K562 (cell line): ENCODE measurements around the gene USP49. TPM values are rescaled to one million over a fixed set of nuclear protein-coding genes. Genes with fewer than 3 reads are reported as not detected.

Experiments
- AFF4 ChIP-seq: sonication (generic); formaldehyde crosslinking; IDR thresholded peaks from 2 replicates; pipeline ENCODE4 v1.8.0; 2023; ENCODE audit warnings: mild to moderate bottlenecking, missing genetic modification reagents
- DMBX1 ChIP-seq: fragments of 250-450 bp; sonication (Bioruptor Pico); IDR thresholded peaks from 2 replicates; pipeline ENCODE4 v1.8.0; 2022; ENCODE audit warnings: inconsistent platforms, mild to moderate bottlenecking, moderate library complexity, borderline replicate concordance
- EGR1 ChIP-seq: fragments of 450-650 bp; conservative IDR thresholded peaks from 2 replicates; pipeline ENCODE4 v1.6.1; 2017; ENCODE audit warnings: mild to moderate bottlenecking
- FOXM1 ChIP-seq, 2 experiments: fragments of 450-650 bp in 1 of 2; sonication (generic) in 1 of 2; formaldehyde crosslinking in 1 of 2; IDR thresholded peaks; 2 replicates each; pipeline versions ENCODE4 v1.6.1 to v1.9.0; 2017 to 2022; ENCODE audit warnings: low read depth in 2 of 2, mild to moderate bottlenecking in 2 of 2, missing genetic modification reagents in 1 of 2, moderate library complexity in 1 of 2
- NR1H2 ChIP-seq: sonication (generic); formaldehyde crosslinking; IDR thresholded peaks from 2 replicates; pipeline ENCODE4 v1.4.0; 2020; ENCODE audit warnings: mild to moderate bottlenecking, missing genetic modification reagents
- STAT5A ChIP-seq: IDR thresholded peaks from 2 replicates; pipeline ENCODE4 v1.6.1; 2012; ENCODE audit warnings: low read length, inconsistent platforms, borderline replicate concordance
- STAT5B ChIP-seq: fragments of 250-450 bp; sonication (Bioruptor Pico); IDR thresholded peaks from 2 replicates; pipeline ENCODE4 v1.8.0; 2021; ENCODE audit warnings: mild to moderate bottlenecking, inconsistent platforms
- TFE3 ChIP-seq: fragments of 450-650 bp; formaldehyde crosslinking; IDR thresholded peaks from 2 replicates; pipeline ENCODE4 v1.4.0; 2020; ENCODE audit warnings: mild to moderate bottlenecking, mixed read lengths
- ZNF12 ChIP-seq: sonication (generic); formaldehyde crosslinking; IDR thresholded peaks from 2 replicates; pipeline ENCODE4 v1.4.0; 2020; ENCODE audit warnings: mild to moderate bottlenecking, missing genetic modification reagents
- ZNF197 ChIP-seq: fragments of 200-800 bp; sonication (Bioruptor generic); IDR thresholded peaks from 2 replicates; pipeline ENCODE4 v1.6.1; 2016; ENCODE audit warnings: low read depth, missing genetic modification characterization, missing compliant biosample characterization
- ZNF449 ChIP-seq: fragments of 250-450 bp; sonication (Bioruptor Pico); IDR thresholded peaks from 2 replicates; pipeline ENCODE4 v1.8.0; 2022; ENCODE audit warnings: moderate library complexity, mild to moderate bottlenecking, inconsistent platforms
- polyA plus RNA-seq, 8 experiments: library from polyadenylated mRNA; depleted of rRNA in 4 of 8; stranded (reverse) in 5 of 8; unstranded in 3 of 8; fragments of >200 nt; fragmentation: Nextera tagmentation in 2 of 8; fragmentation: Illumina TruSeq in 1 of 8; extraction: Ambion mirVana in 2 of 8; extraction: Trizol in 1 of 8; gene quantifications; 2 replicates each; pipeline versions ENCODE4 v1.2.1 to v1.2.3, GENCODE V29; 2011 to 2014; ENCODE audit warnings: inconsistent platforms in 1 of 8, missing spikeins in 1 of 8
- total RNA-seq, 7 experiments: library from RNA; depleted of rRNA in 6 of 7; stranded (reverse); fragments of >200 nt in 6 of 7; fragmentation: Illumina TruSeq in 2 of 7; extraction: Trizol in 2 of 7; gene quantifications; 2 replicates each; pipeline versions ENCODE4 v1.2.1 to v1.2.3, GENCODE V29; 2011 to 2021; ENCODE audit warnings: low replicate concordance in 1 of 7
- TF ChIP-seq, protein P1 (sequence below): fragments of 450-650 bp; IDR thresholded peaks from 2 replicates; pipeline ENCODE4 v1.6.1; 2017; ENCODE audit warnings: antibody characterized with exemption, mild to moderate bottlenecking
- TF ChIP-seq, protein P2 (sequence below), 2 experiments: fragments of 450-650 bp in 1 of 2; sonication (generic) in 1 of 2; formaldehyde crosslinking in 1 of 2; IDR thresholded peaks in 1 of 2; conservative IDR thresholded peaks in 1 of 2; 2 replicates each; pipeline versions ENCODE4 v1.6.1 to v1.8.1; 2016 to 2023; ENCODE audit warnings: mild to moderate bottlenecking in 2 of 2, moderate library complexity in 2 of 2, inconsistent platforms in 1 of 2, missing genetic modification reagents in 1 of 2

The USP49 gene
- total and polyA plus RNA-seq, 9 of the 15 experiments (the other 6 are each of a cell fraction or from before 2014, with no cell fraction given): 1.0 to 9.9 (median 6.5) TPM

DNA sequence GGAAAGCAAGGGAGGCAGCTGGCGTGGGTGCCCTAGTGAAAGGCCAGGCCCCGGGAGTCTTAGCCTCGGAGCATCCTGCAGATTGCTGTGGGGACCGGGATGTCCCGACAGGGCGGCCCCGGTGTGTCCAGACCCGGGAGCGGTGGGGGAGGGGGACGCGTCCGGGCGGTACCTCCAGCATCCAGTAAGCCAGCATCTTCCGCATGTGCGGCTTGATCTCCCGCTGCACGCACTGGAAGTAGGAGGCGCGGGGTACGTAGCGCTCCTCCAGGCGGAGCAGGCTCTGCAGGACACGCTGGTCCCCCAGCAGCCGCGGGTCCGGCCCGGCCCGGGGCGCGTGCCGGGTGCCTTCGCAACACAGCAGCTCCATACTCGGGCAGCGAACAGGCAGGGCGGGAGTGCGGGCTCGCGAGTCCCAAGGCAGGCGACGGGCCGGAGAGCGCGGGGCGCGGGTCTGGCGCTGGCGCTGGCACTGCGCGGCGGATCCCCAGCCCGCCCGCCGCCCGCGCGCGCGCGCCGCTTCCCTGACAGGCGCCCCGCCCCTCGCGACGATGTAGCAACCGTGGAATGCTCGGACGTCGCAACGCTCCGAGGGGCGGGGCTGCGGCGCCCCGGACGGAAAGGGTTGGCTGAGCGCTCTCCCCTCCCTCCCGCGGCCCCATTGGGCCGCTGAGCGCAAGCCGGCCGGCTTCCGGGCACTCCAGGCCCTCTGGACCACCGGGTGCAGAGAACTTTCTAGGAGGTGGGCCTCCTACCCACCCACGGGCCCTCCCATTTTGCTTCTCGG lies 46.3 kb upstream of the USP49 start, which contains the start of gene CCND3 (continued):
- TF ChIP-seq, protein P1, sequence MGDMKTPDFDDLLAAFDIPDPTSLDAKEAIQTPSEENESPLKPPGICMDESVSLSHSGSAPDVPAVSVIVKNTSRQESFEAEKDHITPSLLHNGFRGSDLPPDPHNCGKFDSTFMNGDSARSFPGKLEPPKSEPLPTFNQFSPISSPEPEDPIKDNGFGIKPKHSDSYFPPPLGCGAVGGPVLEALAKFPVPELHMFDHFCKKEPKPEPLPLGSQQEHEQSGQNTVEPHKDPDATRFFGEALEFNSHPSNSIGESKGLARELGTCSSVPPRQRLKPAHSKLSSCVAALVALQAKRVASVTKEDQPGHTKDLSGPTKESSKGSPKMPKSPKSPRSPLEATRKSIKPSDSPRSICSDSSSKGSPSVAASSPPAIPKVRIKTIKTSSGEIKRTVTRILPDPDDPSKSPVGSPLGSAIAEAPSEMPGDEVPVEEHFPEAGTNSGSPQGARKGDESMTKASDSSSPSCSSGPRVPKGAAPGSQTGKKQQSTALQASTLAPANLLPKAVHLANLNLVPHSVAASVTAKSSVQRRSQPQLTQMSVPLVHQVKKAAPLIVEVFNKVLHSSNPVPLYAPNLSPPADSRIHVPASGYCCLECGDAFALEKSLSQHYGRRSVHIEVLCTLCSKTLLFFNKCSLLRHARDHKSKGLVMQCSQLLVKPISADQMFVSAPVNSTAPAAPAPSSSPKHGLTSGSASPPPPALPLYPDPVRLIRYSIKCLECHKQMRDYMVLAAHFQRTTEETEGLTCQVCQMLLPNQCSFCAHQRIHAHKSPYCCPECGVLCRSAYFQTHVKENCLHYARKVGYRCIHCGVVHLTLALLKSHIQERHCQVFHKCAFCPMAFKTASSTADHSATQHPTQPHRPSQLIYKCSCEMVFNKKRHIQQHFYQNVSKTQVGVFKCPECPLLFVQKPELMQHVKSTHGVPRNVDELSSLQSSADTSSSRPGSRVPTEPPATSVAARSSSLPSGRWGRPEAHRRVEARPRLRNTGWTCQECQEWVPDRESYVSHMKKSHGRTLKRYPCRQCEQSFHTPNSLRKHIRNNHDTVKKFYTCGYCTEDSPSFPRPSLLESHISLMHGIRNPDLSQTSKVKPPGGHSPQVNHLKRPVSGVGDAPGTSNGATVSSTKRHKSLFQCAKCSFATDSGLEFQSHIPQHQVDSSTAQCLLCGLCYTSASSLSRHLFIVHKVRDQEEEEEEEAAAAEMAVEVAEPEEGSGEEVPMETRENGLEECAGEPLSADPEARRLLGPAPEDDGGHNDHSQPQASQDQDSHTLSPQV: no peak
- peak; percentile 77 for TF ChIP-seq AFF4 (CRISPR knock-in tag)
- no peak for TF ChIP-seq TFE3 (CRISPR knock-in tag)
- TF ChIP-seq, protein P2, sequence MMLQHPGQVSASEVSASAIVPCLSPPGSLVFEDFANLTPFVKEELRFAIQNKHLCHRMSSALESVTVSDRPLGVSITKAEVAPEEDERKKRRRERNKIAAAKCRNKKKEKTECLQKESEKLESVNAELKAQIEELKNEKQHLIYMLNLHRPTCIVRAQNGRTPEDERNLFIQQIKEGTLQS (IDR thresholded peaks at IDR 0.05): no peak
- TF ChIP-seq, protein P2 (CRISPR knock-in tag; conservative IDR thresholded peaks at IDR 0.05): no peak
- no peak for TF ChIP-seq EGR1
- 0 out of 2 replicates have a peak, but pooled peaks have one; percentile 39 for TF ChIP-seq ZNF197
- no peak for TF ChIP-seq DMBX1 (CRISPR knock-in tag)
- TF ChIP-seq ZNF12 (CRISPR knock-in tag): peak; percentile 58
- no peak for TF ChIP-seq ZNF449 (CRISPR knock-in tag)
- TF ChIP-seq STAT5A: no peak
- TF ChIP-seq NR1H2: peak; percentile 70
- no peak for TF ChIP-seq STAT5B
- TF ChIP-seq FOXM1 (IDR thresholded peaks at IDR 0.05; ENCODE audit: low read depth): no peak
- TF ChIP-seq FOXM1 (CRISPR knock-in tag; IDR thresholded peaks at IDR 0.05; ENCODE audit: low read depth): peak; percentile 86
